HCT116 (cell line): Measurements from ENCODE around the gene SERPINH1. TPM values are rescaled to one million over a fixed set of nuclear protein-coding genes. Genes with fewer than 3 reads are reported as not detected.

Experiments
- ATAC-seq: fragments of 200-7000 bp; cut with Tn5 transposase; 2 replicates; pipeline ENCODE4 v1.9.1; 2020; ENCODE audit warnings: mild to moderate bottlenecking, moderate library complexity
- BruUV-seq: library from RNA; stranded (reverse); fragments of 400-500 nt; replicated peaks from 2 replicates; lab custom pipeline; 2021; lab: Mats Ljungman, UMichigan
- CTCF ChIA-PET: fragments of 300-600 bp; sonication (Branson Sonifier 250); formaldehyde crosslinking; loops from one replicate; lab custom pipeline; 2021; ENCODE audit warnings: antibody characterized with exemption; lab: Charles Lee
- POLR2A ChIA-PET: fragments of 300-600, 350-600 bp; sonication (Branson Sonifier 250); formaldehyde crosslinking; loops from one replicate; lab custom pipeline; 2021; ENCODE audit warnings: antibody characterized with exemption; lab: Charles Lee
- RAD21 ChIA-PET, 2 experiments: fragments of 300-600 bp; sonication (Branson Sonifier 250); formaldehyde crosslinking; loops; one replicate each; lab custom pipeline; 2023; ENCODE audit warnings: low total read pairs in 2 of 2; ENCODE audit not compliant: uncharacterized antibody in 2 of 2, unreplicated experiment in 2 of 2, low non-redundant PET in 1 of 2; lab: Charles Lee
- DNase-seq: peaks from one replicate; pipeline ENCODE4 v3.0.0-alpha.2; 2010; ENCODE audit warnings: low read depth, low spot score
- H2AFZ ChIP-seq: fragments of 200-600 bp; shearing (Covaris generic), sonication (generic); 2 replicates; pipeline ENCODE4 v1.6.1; 2017; ENCODE audit warnings: low read depth, mixed run types, mixed read lengths, antibody characterized with exemption, low read length; ENCODE audit not compliant: poor library complexity, severe bottlenecking
- H3K27ac ChIP-seq: 2 replicates; pipeline ENCODE4 v1.5.1; 2012; ENCODE audit warnings: low read depth, low read length
- H3K27me3 ChIP-seq: fragments of 200-600 bp; sonication (generic); 2 replicates; pipeline ENCODE4 v1.6.1; 2016; ENCODE audit warnings: mixed run types, low read length, mixed read lengths; ENCODE audit not compliant: insufficient read depth
- H3K36me3 ChIP-seq, 2 experiments: fragments of 200-500 bp in 1 of 2; fragments of 200-600 bp in 1 of 2; sonication (Bioruptor generic) in 1 of 2; sonication (generic) in 1 of 2; 2 replicates each; pipeline versions ENCODE4 v1.5.1 to v1.6.1; 2014 to 2016; ENCODE audit warnings: low read length in 2 of 2, inconsistent platforms in 1 of 2, mixed read lengths in 1 of 2, mixed run types in 1 of 2; ENCODE audit not compliant: insufficient read depth in 2 of 2, control insufficient read depth in 1 of 2
- H3K4me1 ChIP-seq, 2 experiments: fragments of 200-600 bp in 1 of 2; sonication (generic) in 1 of 2; 2 replicates each; pipeline versions ENCODE4 v1.5.1 to v1.6.1; 2012 to 2017; ENCODE audit warnings: low read length in 2 of 2, inconsistent platforms in 1 of 2, mild to moderate bottlenecking in 1 of 2, mixed read lengths in 1 of 2, mixed run types in 1 of 2, moderate library complexity in 1 of 2; ENCODE audit not compliant: insufficient read depth in 2 of 2, control insufficient read depth in 1 of 2
- H3K4me2 ChIP-seq: fragments of 200-600 bp; sonication (generic); 2 replicates; pipeline ENCODE4 v1.6.1; 2017; ENCODE audit warnings: mixed run types, low read length, mixed read lengths
- H3K4me3 ChIP-seq, 2 experiments: fragments of 200-600 bp in 1 of 2; sonication (generic) in 1 of 2; replicated peaks in 1 of 2; 2 replicates each; pipeline ENCODE4 v1.5.1; 2011 to 2016; ENCODE audit warnings: low read length in 2 of 2, control low read depth in 1 of 2, low read depth in 1 of 2, mild to moderate bottlenecking in 1 of 2, mixed read lengths in 1 of 2, mixed run types in 1 of 2
- H3K79me2 ChIP-seq: fragments of 200-600 bp; sonication (generic); 2 replicates; pipeline ENCODE4 v1.6.1; 2017; ENCODE audit warnings: mild to moderate bottlenecking, mixed run types, low read length, moderate library complexity, mixed read lengths; ENCODE audit not compliant: insufficient read depth
- H3K9ac ChIP-seq: fragments of 200-600 bp; sonication (generic); 2 replicates; pipeline ENCODE4 v1.6.1; 2016; ENCODE audit warnings: low read length, mixed read lengths
- H3K9me2 ChIP-seq: fragments of 200-600 bp; sonication (generic), shearing (Covaris generic); 2 replicates; pipeline ENCODE4 v1.6.1; 2017; ENCODE audit warnings: mixed run types, mild to moderate bottlenecking, moderate library complexity; ENCODE audit not compliant: insufficient read depth
- H3K9me3 ChIP-seq, 2 experiments: fragments of 200-500 bp in 1 of 2; fragments of 200-600 bp in 1 of 2; sonication (Bioruptor generic) in 1 of 2; sonication (generic) in 1 of 2; 2 replicates each; pipeline ENCODE4 v1.6.1; 2014 to 2017; ENCODE audit warnings: low read length in 2 of 2, mixed read lengths in 2 of 2, inconsistent platforms in 1 of 2, low read depth in 1 of 2, mild to moderate bottlenecking in 1 of 2, mixed run types in 1 of 2, moderate library complexity in 1 of 2; ENCODE audit not compliant: control insufficient read depth in 1 of 2, insufficient read depth in 1 of 2
- H4K20me1 ChIP-seq: fragments of 200-600 bp; sonication (generic), shearing (Covaris generic); 2 replicates; pipeline ENCODE4 v1.6.1; 2017; ENCODE audit warnings: mixed run types, mild to moderate bottlenecking, moderate library complexity; ENCODE audit not compliant: insufficient read depth
- CBX3 ChIP-seq: IDR thresholded peaks from 2 replicates; pipeline ENCODE4 v1.6.1; 2012; ENCODE audit warnings: low read depth
- EZH2 ChIP-seq: fragments of 200-600 bp; sonication (generic); IDR thresholded peaks from 2 replicates; pipeline ENCODE4 v1.6.1; 2017; ENCODE audit warnings: antibody characterized with exemption, mixed run types
- POLR2AphosphoS5 ChIP-seq: IDR thresholded peaks from 2 replicates; pipeline ENCODE4 v1.6.1; 2011; ENCODE audit warnings: mild to moderate bottlenecking, low read depth, low read length, moderate library complexity
- SP1 ChIP-seq: IDR thresholded peaks from 2 replicates; pipeline ENCODE4 v1.6.1; 2012; ENCODE audit warnings: low read depth
- SRF ChIP-seq: IDR thresholded peaks from 2 replicates; pipeline ENCODE4 v1.6.1; 2012; ENCODE audit warnings: low read depth
- intact Hi-C: fragments of 100-400 bp; cut with micrococcal nuclease; formaldehyde crosslinking; loops from 2 replicates; pipeline ENCODE4 v1.10.0; 2022
- total RNA-seq: library from RNA; stranded (reverse); gene quantifications from one replicate; pipeline ENCODE4 v1.2.1, GENCODE V29; 2021; ENCODE audit not compliant: unreplicated experiment
- TF ChIP-seq, protein P1 (sequence below): IDR thresholded peaks from 2 replicates; pipeline ENCODE4 v1.6.1; 2012
- TF ChIP-seq, protein P2 (sequence below): IDR thresholded peaks from 2 replicates; pipeline ENCODE4 v1.6.1; 2011; ENCODE audit warnings: mild to moderate bottlenecking, low read length, moderate library complexity; ENCODE audit not compliant: insufficient replicate concordance; ENCODE audit errors: extremely low read depth
- TF ChIP-seq, protein P3 (sequence below): IDR thresholded peaks from 2 replicates; pipeline ENCODE4 v1.6.1; 2012

Gene SERPINH1
- total RNA-seq, 1 experiment from 2014 or later, result 84.9 TPM

DNA sequence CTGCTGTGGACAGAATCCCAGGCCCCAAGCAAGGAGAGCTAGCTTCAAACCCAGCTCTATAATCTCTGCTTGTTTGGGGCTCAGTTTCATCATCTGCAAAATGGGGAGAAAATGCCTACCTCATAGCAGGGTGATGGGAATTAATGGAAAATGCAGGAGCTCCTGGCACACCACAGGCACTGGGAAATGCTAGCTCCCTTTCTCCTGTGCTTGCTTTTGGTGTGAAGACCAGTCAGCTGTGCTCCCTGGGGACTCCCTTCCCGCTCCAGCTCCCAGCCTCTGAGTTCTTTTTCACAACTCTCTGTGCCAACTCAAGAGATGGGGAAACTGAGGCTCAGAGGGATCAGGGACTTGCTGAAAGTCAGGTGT is 8.2 kb upstream of the SERPINH1 start:
- ATAC-seq, result no peak
- RAD21 ChIA-PET, result no interaction called here
- BruUV-seq, result no TSS peak
- Histone ChIP-seq H3K27me3 (no peaks in the 10 kb centered on the region), H3K27ac (no peak overlapping the region), H3K4me1 (peaks cover 0 to 16% of the 10 kb centered on the region in 2 experiments; a peak in 2 of 4 replicates), H3K4me2 (no peak overlapping the region), H3K4me3 (no peak overlapping the region), H3K9me3 (no peaks in the 10 kb centered on the region), H3K36me3 (no peaks in the 10 kb centered on the region), H4K20me1 (no peaks in the 10 kb centered on the region), H2AFZ (no peak overlapping the region), H3K9me2 (no peaks in the 10 kb centered on the region), H3K79me2 (no peaks in the 10 kb centered on the region), H3K9ac (no peak overlapping the region)
- DNase-seq, result no peak
- intact Hi-C loops, result no loop called here
- CTCF ChIA-PET, result interaction anchor here (1.0 to 1.6 kb wide), 3 partner anchors 9 to 103 kb away, joined by 3 to 4 read pairs (median 3); no protein-coding TSS in a partner anchor
- TF ChIP-seq, protein P1, sequence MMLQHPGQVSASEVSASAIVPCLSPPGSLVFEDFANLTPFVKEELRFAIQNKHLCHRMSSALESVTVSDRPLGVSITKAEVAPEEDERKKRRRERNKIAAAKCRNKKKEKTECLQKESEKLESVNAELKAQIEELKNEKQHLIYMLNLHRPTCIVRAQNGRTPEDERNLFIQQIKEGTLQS, result no peak
- TF ChIP-seq, protein P2, sequence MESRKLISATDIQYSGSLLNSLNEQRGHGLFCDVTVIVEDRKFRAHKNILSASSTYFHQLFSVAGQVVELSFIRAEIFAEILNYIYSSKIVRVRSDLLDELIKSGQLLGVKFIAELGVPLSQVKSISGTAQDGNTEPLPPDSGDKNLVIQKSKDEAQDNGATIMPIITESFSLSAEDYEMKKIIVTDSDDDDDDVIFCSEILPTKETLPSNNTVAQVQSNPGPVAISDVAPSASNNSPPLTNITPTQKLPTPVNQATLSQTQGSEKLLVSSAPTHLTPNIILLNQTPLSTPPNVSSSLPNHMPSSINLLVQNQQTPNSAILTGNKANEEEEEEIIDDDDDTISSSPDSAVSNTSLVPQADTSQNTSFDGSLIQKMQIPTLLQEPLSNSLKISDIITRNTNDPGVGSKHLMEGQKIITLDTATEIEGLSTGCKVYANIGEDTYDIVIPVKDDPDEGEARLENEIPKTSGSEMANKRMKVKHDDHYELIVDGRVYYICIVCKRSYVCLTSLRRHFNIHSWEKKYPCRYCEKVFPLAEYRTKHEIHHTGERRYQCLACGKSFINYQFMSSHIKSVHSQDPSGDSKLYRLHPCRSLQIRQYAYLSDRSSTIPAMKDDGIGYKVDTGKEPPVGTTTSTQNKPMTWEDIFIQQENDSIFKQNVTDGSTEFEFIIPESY, result no peak
- POLR2A ChIA-PET, result interaction anchor here (1.0 to 2.0 kb wide), 2 partner anchors 8 to 17 kb away, joined by 3 to 11 read pairs; partner anchors contain the start of gene SERPINH1

DNA sequence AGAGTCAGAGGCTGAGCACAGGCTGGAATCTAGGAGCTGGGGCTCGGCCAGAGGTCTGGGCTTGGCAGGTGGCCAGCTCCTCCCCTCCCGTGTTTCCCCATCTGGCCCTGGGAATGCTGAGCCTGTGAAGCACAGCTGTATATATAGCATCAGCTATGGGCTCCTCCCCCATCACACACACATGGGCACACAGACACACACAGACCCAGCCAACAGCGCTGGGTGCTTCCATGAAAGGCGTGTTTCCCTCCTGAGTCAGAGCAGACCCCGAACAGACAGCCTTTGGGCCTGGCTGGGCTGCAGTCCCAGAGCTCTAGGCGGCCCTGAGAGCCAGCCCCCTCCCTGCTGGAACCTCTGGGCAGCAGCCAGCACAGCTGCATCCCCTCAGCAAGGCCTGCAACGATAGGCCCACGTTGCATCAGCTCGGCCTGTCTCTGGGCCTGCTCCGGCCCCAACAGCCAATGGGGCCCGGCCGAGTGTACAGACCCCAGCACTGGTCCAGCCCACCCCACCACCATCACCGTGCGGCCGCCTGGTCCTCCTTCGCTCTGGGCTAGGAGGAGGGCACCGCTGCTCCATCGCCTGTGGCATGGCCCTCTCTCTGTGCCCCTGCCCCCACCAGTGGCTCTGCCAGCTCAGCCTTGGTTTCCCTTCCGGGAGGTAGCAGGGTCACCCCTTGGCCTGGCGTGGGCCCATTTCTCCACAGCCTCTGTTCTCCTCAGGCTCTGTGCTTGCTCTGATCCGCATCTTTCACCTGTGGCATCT is 7.6 kb upstream of the SERPINH1 start:
- no peaks in the 10 kb centered on the region for H3K27me3 ChIP-seq
- H3K9ac ChIP-seq, result no peak overlapping the region
- H3K4me3 ChIP-seq, result no peak overlapping the region
- no peak overlapping the region for H2AFZ ChIP-seq
- intact Hi-C loops, result no loop called here
- no peak for DNase-seq
- H3K36me3 ChIP-seq, result no peaks in the 10 kb centered on the region
- TF ChIP-seq CBX3 (no peak), EZH2 (no peak), POLR2AphosphoS5 (no peak), SRF (no peak), SP1 (no peak)
- TF ChIP-seq, protein P1, result no peak
- TF ChIP-seq, protein P3, sequence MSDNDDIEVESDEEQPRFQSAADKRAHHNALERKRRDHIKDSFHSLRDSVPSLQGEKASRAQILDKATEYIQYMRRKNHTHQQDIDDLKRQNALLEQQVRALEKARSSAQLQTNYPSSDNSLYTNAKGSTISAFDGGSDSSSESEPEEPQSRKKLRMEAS, result no peak
- CTCF ChIA-PET, result interaction anchor here (1.0 to 1.1 kb wide), 2 partner anchors 8 to 103 kb away, joined by 3 read pairs; no protein-coding TSS in a partner anchor
- H3K79me2 ChIP-seq, result no peaks in the 10 kb centered on the region
- H3K4me2 ChIP-seq, result no peak overlapping the region
- no peaks in the 10 kb centered on the region for H4K20me1 ChIP-seq
- ATAC-seq, result no peak; the same call in 1 of the 2 replicates
- H3K9me2 ChIP-seq, result no peaks in the 10 kb centered on the region
- peaks cover 0 to 21% of the 10 kb centered on the region in 2 experiments; a peak in 2 of 4 replicates for H3K4me1 ChIP-seq
- no peak overlapping the region for H3K27ac ChIP-seq
- POLR2A ChIA-PET, result interaction anchor here (1.0 to 2.0 kb wide), 2 partner anchors 8 to 17 kb away, joined by 3 to 11 read pairs; partner anchors contain the start of gene SERPINH1
- no TSS peak for BruUV-seq
- no peaks in the 10 kb centered on the region for H3K9me3 ChIP-seq
- RAD21 ChIA-PET, result no interaction called here
